Measurements from ENCODE around the gene TMEM26.

The TMEM26 gene

DNA sequence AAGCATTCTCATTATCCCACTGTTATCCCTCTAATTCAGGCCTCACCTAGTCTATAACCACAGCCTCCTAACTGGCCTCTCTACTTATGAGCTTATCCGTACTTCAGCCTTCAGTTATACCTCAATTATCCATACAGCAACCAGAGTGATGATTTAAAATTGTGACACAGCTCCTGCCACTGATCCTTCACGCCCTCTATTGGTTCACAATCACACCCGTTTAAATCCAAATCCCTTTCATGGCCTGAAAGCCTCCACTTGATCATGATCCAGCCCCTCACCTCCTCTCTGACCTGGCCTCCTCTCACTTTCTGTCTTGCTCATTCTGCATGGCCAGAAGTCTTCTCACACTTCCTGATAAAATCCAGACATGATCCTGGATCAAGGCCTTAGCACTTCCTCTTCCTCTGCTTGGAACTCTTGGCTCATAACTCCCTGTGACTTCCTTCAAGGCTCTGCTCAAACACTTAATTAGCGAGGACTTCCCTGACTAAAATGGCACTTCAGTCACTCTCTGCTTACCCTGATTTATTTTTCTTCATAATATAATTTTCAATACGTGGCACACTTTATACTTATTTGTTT, 19.0 kb upstream of the TMEM26 start:
- no peak for DNase-seq (ENCODE audit: low read depth)
- no peak overlapping the region for H3K4me3 ChIP-seq (ENCODE audit: low read depth, low read length)
- TF ChIP-seq CTCF (IDR thresholded peaks at IDR 0.05; ENCODE audit: control insufficient read depth, extremely low read depth, insufficient read depth), result no peak

DNA sequence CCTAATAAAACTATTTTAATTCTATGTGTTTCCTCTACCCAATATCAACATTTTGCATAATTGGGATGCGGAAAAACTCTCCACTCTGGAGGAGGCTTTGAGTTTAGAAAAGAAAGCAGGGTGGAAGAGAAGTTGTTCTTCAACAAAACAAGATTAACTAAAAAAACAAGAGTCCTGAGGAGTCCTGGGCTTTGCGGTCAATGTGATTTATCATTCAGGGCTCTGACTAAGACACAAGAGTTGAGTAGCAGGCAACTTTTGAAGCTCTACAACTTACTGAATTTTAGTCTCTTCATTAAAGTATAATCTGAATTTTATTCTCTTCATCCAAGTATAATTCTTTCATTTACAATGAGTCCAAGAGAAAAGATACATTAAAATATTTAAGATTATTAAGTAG, 18.3 kb upstream of the TMEM26 start:
- DNase-seq (ENCODE audit: low read depth), result no peak
- H3K4me3 ChIP-seq (ENCODE audit: low read depth, low read length), result no peak overlapping the region
- no peak for TF ChIP-seq CTCF (IDR thresholded peaks at IDR 0.05; ENCODE audit: control insufficient read depth, extremely low read depth, insufficient read depth)

GRCh38 chr10:61470740-61471139, 17.6 kb upstream of the TMEM26 start:
- H3K4me3 ChIP-seq (ENCODE audit: low read depth, low read length), result no peak overlapping the region
- no peak for DNase-seq (ENCODE audit: low read depth)
- no peak for TF ChIP-seq CTCF (IDR thresholded peaks at IDR 0.05; ENCODE audit: control insufficient read depth, extremely low read depth, insufficient read depth)

DNA sequence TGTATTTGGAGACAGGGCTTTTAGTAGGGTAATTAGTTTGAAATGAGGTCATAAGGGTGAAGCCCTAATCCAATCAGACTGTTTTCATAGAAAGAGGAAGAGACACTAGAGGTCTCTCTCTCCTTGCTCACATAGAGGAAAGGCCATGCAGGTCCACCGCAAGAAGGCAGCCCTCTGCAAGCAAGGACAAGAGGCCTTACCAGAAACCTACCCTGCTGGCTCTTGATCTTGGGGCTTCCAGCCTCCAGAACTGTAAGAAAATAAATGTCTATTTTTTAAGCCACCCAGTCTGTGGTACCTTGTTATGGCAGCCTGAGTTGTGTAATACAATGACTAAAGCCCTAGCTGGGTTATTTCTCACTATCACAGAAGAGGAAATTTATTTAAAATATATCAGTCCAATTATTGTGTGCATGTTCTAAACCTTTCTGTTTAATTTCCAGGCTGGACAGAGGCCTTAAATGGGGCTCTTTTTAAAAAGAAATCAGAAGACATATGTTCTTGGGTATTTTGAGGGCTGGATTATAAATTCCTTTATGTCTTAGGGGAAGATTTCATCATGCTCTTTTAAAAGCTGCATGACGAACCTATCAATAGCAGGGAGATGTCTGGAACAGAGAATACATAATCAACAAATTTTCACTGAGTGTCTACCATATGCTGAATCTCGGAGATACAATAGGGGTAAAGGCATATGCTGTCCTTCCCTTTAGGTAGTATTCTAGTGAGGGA, 12.9 kb upstream of the TMEM26 start:
- DNase-seq (ENCODE audit: low read depth), result no peak
- TF ChIP-seq CTCF (IDR thresholded peaks at IDR 0.05; ENCODE audit: control insufficient read depth, extremely low read depth, insufficient read depth), result no peak
- H3K4me3 ChIP-seq (ENCODE audit: low read depth, low read length), result no peak overlapping the region

DNA sequence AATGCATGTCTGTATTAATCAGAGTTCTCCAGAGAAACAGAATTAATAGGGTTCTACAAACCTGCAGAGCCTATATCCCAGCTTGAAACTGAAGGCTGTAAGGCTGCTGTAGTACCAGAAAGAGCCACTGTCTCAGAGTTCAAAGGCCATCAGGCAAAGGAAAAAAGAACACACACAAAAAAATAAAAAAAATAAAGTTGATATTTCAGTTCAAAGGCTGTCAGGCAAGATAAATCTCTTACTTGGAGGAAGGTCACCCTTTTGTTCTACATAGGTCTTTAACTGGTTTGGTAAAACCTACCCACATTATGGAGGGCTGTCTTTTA, 12.0 kb upstream of the TMEM26 start:
- no peak overlapping the region for H3K4me3 ChIP-seq (ENCODE audit: low read depth, low read length)
- TF ChIP-seq CTCF (IDR thresholded peaks at IDR 0.05; ENCODE audit: control insufficient read depth, extremely low read depth, insufficient read depth), result no peak
- DNase-seq (ENCODE audit: low read depth), result no peak

DNA sequence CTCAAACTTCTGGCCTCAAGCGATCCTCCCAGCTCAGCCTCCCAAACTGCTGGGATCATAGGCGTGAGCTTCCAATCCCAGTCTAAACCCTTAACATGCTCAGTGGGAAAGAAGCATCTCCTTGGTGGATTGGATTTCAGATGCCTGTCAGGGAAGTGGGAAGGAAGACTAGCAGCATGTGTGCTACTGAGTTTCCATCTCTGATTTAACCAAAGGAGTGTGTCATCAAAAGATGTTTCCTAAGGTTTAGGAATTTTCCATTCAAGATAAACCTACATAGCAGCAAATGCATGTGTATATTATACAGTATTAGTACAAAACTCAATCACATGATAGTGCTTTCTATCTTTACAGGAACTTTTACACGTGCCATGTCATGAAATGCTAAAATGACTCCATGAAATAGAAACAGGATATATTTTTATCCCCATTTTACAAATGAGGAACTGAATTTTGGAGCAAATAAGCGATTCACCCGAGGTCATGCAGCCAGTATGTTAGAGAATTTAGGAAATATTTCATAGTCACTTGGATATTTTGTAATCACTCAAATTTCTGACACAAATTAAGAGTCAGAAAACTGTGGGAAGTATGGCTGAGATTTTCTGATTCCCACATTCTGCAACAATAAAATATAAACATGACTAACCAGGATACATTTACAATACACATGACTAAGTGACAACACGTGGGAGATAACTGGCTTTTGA, 11.4 kb upstream of the TMEM26 start:
- no peak for TF ChIP-seq CTCF (IDR thresholded peaks at IDR 0.05; ENCODE audit: control insufficient read depth, extremely low read depth, insufficient read depth)
- no peak overlapping the region for H3K4me3 ChIP-seq (ENCODE audit: low read depth, low read length)
- DNase-seq (ENCODE audit: low read depth), result no peak

Measured in LNCaP clone FGC (cell line).